B cell (primary cell): ENCODE measurements around the gene SRGAP1. TPM values are rescaled to one million over a fixed set of nuclear protein-coding genes. Genes with fewer than 3 reads are reported as not detected.

ENCODE experiments used
- ATAC-seq: fragments of 200-7000 bp; cut with Tn5 transposase; one replicate; pipeline ENCODE4 v1.10.0; 2021; ENCODE audit warnings: low read depth, mild to moderate bottlenecking, moderate number of reproducible peaks, moderate library complexity
- CTCF ChIA-PET: fragments of 350-600 bp; sonication (Branson Sonifier 250); formaldehyde crosslinking; loops from one replicate; lab custom pipeline; 2021; ENCODE audit warnings: antibody characterized with exemption, inconsistent platforms; lab: Charles Lee
- POLR2A ChIA-PET: fragments of 350-600 bp; sonication (Branson Sonifier 250); formaldehyde crosslinking; loops from one replicate; lab custom pipeline; 2021; ENCODE audit warnings: antibody characterized with exemption; lab: Charles Lee
- DNase-seq: peaks from one replicate; pipeline ENCODE4 v3.0.0; 2013
- H2AFZ ChIP-seq: 2 replicates; pipeline ENCODE4 v1.6.1; 2012; ENCODE audit warnings: mild to moderate bottlenecking, low read depth, low read length; ENCODE audit not compliant: insufficient read depth, poor library complexity, severe bottlenecking
- H3K27ac ChIP-seq, 2 donors: 1 replicate in 1 of 2; 2 replicates in 1 of 2; pipeline ENCODE4 v1.5.1; 2012 to 2013; ENCODE audit warnings: low read length in 2 of 2, mild to moderate bottlenecking in 2 of 2, moderate library complexity in 1 of 2
- H3K27me3 ChIP-seq, 4 experiments: fragments of 200-600 bp in 1 of 4; sonication (generic) in 1 of 4; replicated peaks in 1 of 4; 1 replicate in 2 of 4; 2 replicates in 2 of 4; pipeline versions ENCODE4 v1.6.1 to v1.7.0; 2013 to 2016; ENCODE audit warnings: low read length in 3 of 4, mild to moderate bottlenecking in 2 of 4, mixed read lengths in 1 of 4, moderate library complexity in 1 of 4; ENCODE audit not compliant: insufficient read depth in 4 of 4, control insufficient read depth in 3 of 4; ENCODE audit errors: control extremely low read depth in 1 of 4
- H3K36me3 ChIP-seq, 2 experiments: replicated peaks in 1 of 2; 1 replicate in 1 of 2; 2 replicates in 1 of 2; pipeline versions ENCODE4 v1.6.1 to v1.7.1; 2013; ENCODE audit warnings: low read length in 1 of 2; ENCODE audit not compliant: insufficient read depth in 2 of 2, control insufficient read depth in 1 of 2; ENCODE audit errors: control extremely low read depth in 1 of 2, extremely low read depth in 1 of 2
- H3K4me1 ChIP-seq, 2 donors: fragments of 200-600 bp in 1 of 2; sonication (generic) in 1 of 2; 1 replicate in 1 of 2; 2 replicates in 1 of 2; pipeline versions ENCODE4 v1.5.1 to v1.6.1; 2013 to 2017; ENCODE audit warnings: low read length in 2 of 2; ENCODE audit not compliant: control insufficient read depth in 2 of 2, insufficient read depth in 2 of 2
- H3K4me2 ChIP-seq: replicated peaks from 2 replicates; pipeline ENCODE3; 2012; ENCODE audit warnings: mild to moderate bottlenecking, low read depth, low read length; ENCODE audit not compliant: poor library complexity, severe bottlenecking
- H3K4me3 ChIP-seq, 5 experiments: fragments of 200-600 bp in 1 of 5; sonication (generic) in 1 of 5; 1 replicate in 3 of 5; 2 replicates in 2 of 5; pipeline versions ENCODE4 v1.5.1 to v1.7.0; 2011 to 2016; ENCODE audit warnings: low read length in 4 of 5, mild to moderate bottlenecking in 4 of 5, low read depth in 2 of 5, control low read depth in 1 of 5, moderate library complexity in 1 of 5; ENCODE audit not compliant: insufficient read depth in 1 of 5; ENCODE audit errors: control extremely low read depth in 1 of 5, extremely low read depth in 1 of 5
- H3K79me2 ChIP-seq: fragments of 200-600 bp; sonication (generic); one replicate; pipeline ENCODE4 v1.6.0; 2016; ENCODE audit warnings: low read length; ENCODE audit not compliant: control insufficient read depth, insufficient read depth
- H3K9ac ChIP-seq: fragments of 200-600 bp; sonication (generic); 2 replicates; pipeline ENCODE4 v1.6.1; 2017; ENCODE audit warnings: mild to moderate bottlenecking, low read length, moderate library complexity
- H3K9me3 ChIP-seq, 3 donors: one replicate each; pipeline versions ENCODE4 v1.6.1 to v1.7.1; 2013; ENCODE audit warnings: low read length in 2 of 3; ENCODE audit not compliant: control insufficient read depth in 2 of 3, insufficient read depth in 1 of 3; ENCODE audit errors: control extremely low read depth in 1 of 3
- H4K20me1 ChIP-seq: 2 replicates; pipeline ENCODE4 v1.6.0; 2012; ENCODE audit warnings: mild to moderate bottlenecking, low read length; ENCODE audit not compliant: insufficient read depth, control insufficient read depth, poor library complexity, severe bottlenecking
- H3K27ac Mint-ChIP-seq: one replicate; pipeline ENCODE4 v1.8.0; 2021; ENCODE audit warnings: mixed read lengths
- H3K27me3 Mint-ChIP-seq: one replicate; pipeline ENCODE4 v1.8.0; 2021; ENCODE audit warnings: mixed read lengths
- H3K4me1 Mint-ChIP-seq: one replicate; pipeline ENCODE4 v1.8.0; 2021; ENCODE audit warnings: mixed read lengths
- H3K4me3 Mint-ChIP-seq: one replicate; pipeline ENCODE4 v1.8.0; 2021; ENCODE audit warnings: mixed read lengths
- H3K9me3 Mint-ChIP-seq: one replicate; pipeline ENCODE4 v1.8.0; 2022; ENCODE audit warnings: mixed read lengths; ENCODE audit not compliant: insufficient read depth
- EZH2 ChIP-seq: IDR thresholded peaks from 2 replicates; pipeline ENCODE4 v1.6.1; 2012; ENCODE audit warnings: borderline replicate concordance, low read depth, mild to moderate bottlenecking, moderate library complexity, low read length; ENCODE audit not compliant: insufficient read depth, poor library complexity, severe bottlenecking
- WGBS: methylation state at CpG from one replicate; pipeline ENCODE4 v1.1.5; 2013; ENCODE audit warnings: missing lambda C conversion rate; ENCODE audit not compliant: insufficient coverage; 5-methylcytosine and 5-hydroxymethylcytosine counted together
- intact Hi-C: fragments of 100-400 bp; cut with micrococcal nuclease; formaldehyde crosslinking; loops from one replicate; pipeline ENCODE4 v1.10.0; 2022
- polyA plus RNA-seq: library from polyadenylated mRNA; depleted of rRNA; stranded (reverse); fragments of >200 nt; gene quantifications from 2 replicates; pipeline ENCODE4 v1.2.3, GENCODE V29; 2012
- total RNA-seq, 2 donors: library from RNA; stranded (reverse); fragments of 120-200 nt in 1 of 2; gene quantifications; 1 replicate in 1 of 2; 2 replicates in 1 of 2; pipeline versions ENCODE4 v1.2.3 to v1.2.4, GENCODE V29; 2013 to 2022
- TF ChIP-seq, protein P1 (sequence below): fragments of 200-600 bp; IDR thresholded peaks from one replicate; pipeline ENCODE4 v1.8.0; 2022; ENCODE audit warnings: antibody characterized with exemption, mild to moderate bottlenecking

Gene SRGAP1
- total and polyA plus RNA-seq, 2 donors (not counting 1 experiment from before 2014, with no cell fraction given): under 0.01 to 0.22 TPM

DNA sequence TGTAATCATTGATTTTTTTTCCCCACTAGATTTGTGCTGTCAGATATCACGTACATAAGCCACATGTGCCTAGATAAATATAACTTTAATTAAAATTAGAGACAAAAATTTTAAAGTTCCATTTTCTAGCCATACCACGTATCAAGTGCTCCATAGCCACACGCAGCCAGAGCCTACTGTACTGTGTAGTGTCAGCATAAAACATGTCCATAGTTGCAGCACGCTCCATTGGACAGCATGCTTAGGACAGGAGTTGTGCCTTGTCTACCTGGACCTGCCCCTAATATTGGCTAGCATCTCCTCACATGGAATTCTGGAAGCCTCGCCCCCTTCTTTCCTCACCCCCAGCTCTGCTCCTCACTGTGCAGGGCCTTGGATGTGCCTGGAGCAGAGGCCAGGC is 116.5 kb downstream of the SRGAP1 start:
- Mint-ChIP-seq H3K27ac (no peak overlapping the region), H3K4me3 (no peak overlapping the region), H3K4me1 (no peaks in the 10 kb centered on the region), H3K9me3 (no peaks in the 10 kb centered on the region), H3K27me3 (peaks cover 10% of the 10 kb centered on the region)
- Histone ChIP-seq H3K4me1 (no peaks in the 10 kb centered on the region), H3K36me3 (no peaks in the 10 kb centered on the region), H3K79me2 (no peaks in the 10 kb centered on the region), H3K9ac (no peak overlapping the region), H3K4me2 (no peak overlapping the region), H3K9me3 (no peaks in the 10 kb centered on the region), H2AFZ (no peak overlapping the region), H3K27me3 (peaks cover 0 to 8% (median 0%) of the 10 kb centered on the region in 4 experiments), H3K27ac (no peak overlapping the region), H4K20me1 (no peaks in the 10 kb centered on the region), H3K4me3 (no peak overlapping the region)
- ChIA-PET POLR2A (no interaction called here), CTCF (no interaction called here)
- TF ChIP-seq EZH2: no peak
- intact Hi-C loops: no loop called here
- no peak for ATAC-seq
- no peak for DNase-seq
- 96% methylated on average over 3 of the region's 5 CpGs for WGBS

GRCh38 chr12:63961543-63961942 is 117.0 kb downstream of the SRGAP1 start:
- H3K4me1 ChIP-seq: no peaks in the 10 kb centered on the region
- H3K4me2 ChIP-seq: no peak overlapping the region
- no peak overlapping the region for H3K9ac ChIP-seq
- no peaks in the 10 kb centered on the region for H3K79me2 ChIP-seq
- no peaks in the 10 kb centered on the region for H3K36me3 ChIP-seq
- no peak overlapping the region for H3K27ac ChIP-seq
- POLR2A ChIA-PET: no interaction called here
- Mint-ChIP-seq H3K4me3 (no peak overlapping the region), H3K27me3 (peaks cover 10% of the 10 kb centered on the region), H3K9me3 (no peaks in the 10 kb centered on the region), H3K27ac (no peak overlapping the region), H3K4me1 (no peaks in the 10 kb centered on the region)
- DNase-seq (no peak), ATAC-seq (no peak)
- CTCF ChIA-PET: no interaction called here
- H4K20me1 ChIP-seq: no peaks in the 10 kb centered on the region
- TF ChIP-seq, protein P1, sequence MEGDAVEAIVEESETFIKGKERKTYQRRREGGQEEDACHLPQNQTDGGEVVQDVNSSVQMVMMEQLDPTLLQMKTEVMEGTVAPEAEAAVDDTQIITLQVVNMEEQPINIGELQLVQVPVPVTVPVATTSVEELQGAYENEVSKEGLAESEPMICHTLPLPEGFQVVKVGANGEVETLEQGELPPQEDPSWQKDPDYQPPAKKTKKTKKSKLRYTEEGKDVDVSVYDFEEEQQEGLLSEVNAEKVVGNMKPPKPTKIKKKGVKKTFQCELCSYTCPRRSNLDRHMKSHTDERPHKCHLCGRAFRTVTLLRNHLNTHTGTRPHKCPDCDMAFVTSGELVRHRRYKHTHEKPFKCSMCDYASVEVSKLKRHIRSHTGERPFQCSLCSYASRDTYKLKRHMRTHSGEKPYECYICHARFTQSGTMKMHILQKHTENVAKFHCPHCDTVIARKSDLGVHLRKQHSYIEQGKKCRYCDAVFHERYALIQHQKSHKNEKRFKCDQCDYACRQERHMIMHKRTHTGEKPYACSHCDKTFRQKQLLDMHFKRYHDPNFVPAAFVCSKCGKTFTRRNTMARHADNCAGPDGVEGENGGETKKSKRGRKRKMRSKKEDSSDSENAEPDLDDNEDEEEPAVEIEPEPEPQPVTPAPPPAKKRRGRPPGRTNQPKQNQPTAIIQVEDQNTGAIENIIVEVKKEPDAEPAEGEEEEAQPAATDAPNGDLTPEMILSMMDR: no peak
- no peak for TF ChIP-seq EZH2
- intact Hi-C loops: no loop called here
- H2AFZ ChIP-seq: no peak overlapping the region
- H3K9me3 ChIP-seq: no peaks in the 10 kb centered on the region
- 100% methylated on average over 3 of the region's 3 CpGs for WGBS
- H3K27me3 ChIP-seq: peaks cover 0 to 8% (median 0%) of the 10 kb centered on the region in 4 experiments
- H3K4me3 ChIP-seq: no peak overlapping the region
